Caco-2 (cell line): ENCODE data around the gene AP5S1. TPM values are rescaled to one million over a fixed set of nuclear protein-coding genes. Genes with fewer than 3 reads are reported as not detected.

Experiments used
- BruUV-seq: library from RNA; stranded (reverse); fragments of 400-500 nt; replicated peaks from 2 replicates; lab custom pipeline; 2021; lab: Mats Ljungman, UMichigan
- CTCF ChIA-PET: fragments of 300-600 bp; sonication (Branson Sonifier 250); formaldehyde crosslinking; loops from one replicate; lab custom pipeline; 2022; ENCODE audit warnings: antibody characterized with exemption; lab: Charles Lee
- POLR2A ChIA-PET: fragments of 300-600 bp; sonication (Branson Sonifier 250); formaldehyde crosslinking; loops from one replicate; lab custom pipeline; 2022; ENCODE audit warnings: antibody characterized with exemption; lab: Charles Lee
- DNase-seq, 2 experiments: peaks; one replicate each; pipeline versions ENCODE4 v3.0.0 to v3.0.0-alpha.2; 2020 to 2022
- H3K27me3 ChIP-seq: replicated peaks from 2 replicates; pipeline ENCODE4 v1.6.0; 2011; ENCODE audit warnings: low read length; ENCODE audit not compliant: control insufficient read depth, insufficient read depth
- H3K36me3 ChIP-seq: 2 replicates; pipeline ENCODE4 v1.5.1; 2011; ENCODE audit warnings: low read length; ENCODE audit not compliant: control insufficient read depth, insufficient read depth
- H3K4me1 ChIP-seq: fragments of 250-450 bp; sonication (Bioruptor Pico); 2 replicates; pipeline ENCODE4 v1.5.1; 2020; ENCODE audit warnings: mild to moderate bottlenecking
- H3K4me3 ChIP-seq: 2 replicates; pipeline ENCODE4 v1.5.1; 2011; ENCODE audit warnings: low read depth, mild to moderate bottlenecking, control low read depth, low read length
- H3K9me3 ChIP-seq: fragments of 250-450 bp; sonication (Bioruptor Pico); 2 replicates; pipeline ENCODE4 v1.5.1; 2020; ENCODE audit warnings: mild to moderate bottlenecking, moderate library complexity
- H3K27ac Mint-ChIP-seq: one replicate; pipeline ENCODE4 v1.8.0; 2022; ENCODE audit warnings: mixed read lengths; ENCODE audit not compliant: unreplicated experiment
- H3K27me3 Mint-ChIP-seq: one replicate; pipeline ENCODE4 v1.8.0; 2022; ENCODE audit warnings: mixed read lengths; ENCODE audit not compliant: insufficient read depth, unreplicated experiment
- H3K36me3 Mint-ChIP-seq: one replicate; pipeline ENCODE4 v1.8.0; 2022; ENCODE audit warnings: mild to moderate bottlenecking, mixed read lengths; ENCODE audit not compliant: insufficient read depth, unreplicated experiment
- H3K4me1 Mint-ChIP-seq: one replicate; pipeline ENCODE4 v1.8.0; 2022; ENCODE audit warnings: low read depth, mixed read lengths; ENCODE audit not compliant: unreplicated experiment
- H3K4me3 Mint-ChIP-seq: one replicate; pipeline ENCODE4 v1.8.0; 2022; ENCODE audit warnings: mild to moderate bottlenecking, moderate library complexity, mixed read lengths; ENCODE audit not compliant: unreplicated experiment
- H3K9me3 Mint-ChIP-seq: one replicate; pipeline ENCODE4 v1.8.0; 2022; ENCODE audit warnings: mixed read lengths; ENCODE audit not compliant: unreplicated experiment
- CTCF ChIP-seq, 2 experiments: fragments of 200-600 bp in 1 of 2; IDR thresholded peaks; 1 replicate in 1 of 2; 2 replicates in 1 of 2; pipeline versions ENCODE4 v1.5.1 to v1.8.0; 2011 to 2022; ENCODE audit warnings: antibody characterized with exemption in 1 of 2, control low read depth in 1 of 2, inconsistent platforms in 1 of 2, low read depth in 1 of 2, low read length in 1 of 2, mild to moderate bottlenecking in 1 of 2, moderate library complexity in 1 of 2; ENCODE audit not compliant: insufficient read depth in 1 of 2, severe bottlenecking in 1 of 2, unreplicated experiment in 1 of 2
- intact Hi-C: fragments of 100-400 bp; cut with micrococcal nuclease; formaldehyde crosslinking; loops from one replicate; pipeline ENCODE4 v1.10.0; 2022; ENCODE audit not compliant: unreplicated experiment
- total RNA-seq: library from RNA; stranded (reverse); gene quantifications from 2 replicates; pipeline ENCODE4 v1.2.3, GENCODE V29; 2022

Gene AP5S1
- total RNA-seq, 1 experiment from 2014 or later = 17.3 TPM

- peaks cover 4% of the 10 kb centered on the region; the same call in 1 of the 2 replicates for H3K36me3 ChIP-seq
- ChIA-PET POLR2A (no interaction called here), CTCF (no interaction called here)
- no peaks in the 10 kb centered on the region for H3K27me3 ChIP-seq
- Mint-ChIP-seq H3K27ac (no peak overlapping the region), H3K27me3 (no peaks in the 10 kb centered on the region), H3K4me1 (peaks cover 19% of the 10 kb centered on the region), H3K4me3 (no peak overlapping the region), H3K9me3 (no peaks in the 10 kb centered on the region), H3K36me3 (peaks cover 59% of the 10 kb centered on the region)
- no peak for TF ChIP-seq CTCF (IDR thresholded peaks at IDR 0.05; ENCODE audit: insufficient read depth in 1 of 2, low read depth in 1 of 2, low read length in 1 of 2, severe bottlenecking in 1 of 2, unreplicated experiment in 1 of 2)
- BruUV-seq = no TSS peak
- no peak overlapping the region for H3K4me3 ChIP-seq
- intact Hi-C loops = no loop called here
- H3K4me1 ChIP-seq = peaks cover 38% of the 10 kb centered on the region
- no peaks in the 10 kb centered on the region for H3K9me3 ChIP-seq
- no peak for DNase-seq
Observed at GRCh38 chr20:3804254-3804751, 16.0 kb upstream of the AP5S1 start.

GRCh38 chr20:3804781-3805180, 15.6 kb upstream of the AP5S1 start:
- no peak overlapping the region for H3K4me3 Mint-ChIP-seq
- CTCF ChIA-PET = no interaction called here
- Histone ChIP-seq H3K4me1 (peaks cover 33% of the 10 kb centered on the region), H3K9me3 (no peaks in the 10 kb centered on the region), H3K4me3 (no peak overlapping the region), H3K27me3 (no peaks in the 10 kb centered on the region), H3K36me3 (peaks cover 4% of the 10 kb centered on the region; the same call in 1 of the 2 replicates)
- intact Hi-C loops = no loop called here
- DNase-seq = no peak
- H3K4me1 Mint-ChIP-seq = peaks cover 16% of the 10 kb centered on the region
- TF ChIP-seq CTCF (IDR thresholded peaks at IDR 0.05; ENCODE audit: insufficient read depth in 1 of 2, low read depth in 1 of 2, low read length in 1 of 2, severe bottlenecking in 1 of 2, unreplicated experiment in 1 of 2) = no peak
- no TSS peak for BruUV-seq
- peaks cover 59% of the 10 kb centered on the region for H3K36me3 Mint-ChIP-seq
- POLR2A ChIA-PET = no interaction called here
- H3K27ac Mint-ChIP-seq = no peak overlapping the region
- no peaks in the 10 kb centered on the region for H3K27me3 Mint-ChIP-seq
- no peaks in the 10 kb centered on the region for H3K9me3 Mint-ChIP-seq

GRCh38 chr20:3808544-3808943, 11.8 kb upstream of the AP5S1 start:
- DNase-seq = no peak
- ChIA-PET POLR2A (interaction anchor here (0.9 kb wide), 1 partner anchor 9 kb away, joined by 4 read pairs; no protein-coding TSS in a partner anchor), CTCF (interaction anchor here (0.6 to 0.8 kb wide), 2 partner anchors 14 to 17 kb away, joined by 3 to 4 read pairs; no protein-coding TSS in a partner anchor)
- no peak overlapping the region for H3K4me3 ChIP-seq
- Mint-ChIP-seq H3K27me3 (no peaks in the 10 kb centered on the region), H3K9me3 (no peaks in the 10 kb centered on the region), H3K36me3 (peaks cover 44% of the 10 kb centered on the region), H3K4me1 (peaks cover 6% of the 10 kb centered on the region), H3K27ac (no peak overlapping the region), H3K4me3 (no peak overlapping the region)
- H3K36me3 ChIP-seq = no peaks in the 10 kb centered on the region; the same call in 1 of the 2 replicates
- intact Hi-C loops = no loop called here
- no peaks in the 10 kb centered on the region for H3K9me3 ChIP-seq
- BruUV-seq = no TSS peak
- peaks cover 32% of the 10 kb centered on the region for H3K4me1 ChIP-seq
- no peak for TF ChIP-seq CTCF (IDR thresholded peaks at IDR 0.05; ENCODE audit: insufficient read depth in 1 of 2, low read depth in 1 of 2, low read length in 1 of 2, severe bottlenecking in 1 of 2, unreplicated experiment in 1 of 2)
- no peaks in the 10 kb centered on the region for H3K27me3 ChIP-seq
